GM19043 (cell line): ENCODE results near the gene NOLC1.
"Not testable (repeated sequence)": the region's sequence is repeated elsewhere in the genome, so short reads cannot be mapped to it uniquely, and the experiment has no call there.

ENCODE experiments used
- ATAC-seq: cut with Tn5 transposase; IDR thresholded peaks from one replicate; pipeline ENCODE4 v1.9.1; 2021; ENCODE audit warnings: low read depth; ENCODE audit not compliant: unreplicated experiment

Gene NOLC1

DNA sequence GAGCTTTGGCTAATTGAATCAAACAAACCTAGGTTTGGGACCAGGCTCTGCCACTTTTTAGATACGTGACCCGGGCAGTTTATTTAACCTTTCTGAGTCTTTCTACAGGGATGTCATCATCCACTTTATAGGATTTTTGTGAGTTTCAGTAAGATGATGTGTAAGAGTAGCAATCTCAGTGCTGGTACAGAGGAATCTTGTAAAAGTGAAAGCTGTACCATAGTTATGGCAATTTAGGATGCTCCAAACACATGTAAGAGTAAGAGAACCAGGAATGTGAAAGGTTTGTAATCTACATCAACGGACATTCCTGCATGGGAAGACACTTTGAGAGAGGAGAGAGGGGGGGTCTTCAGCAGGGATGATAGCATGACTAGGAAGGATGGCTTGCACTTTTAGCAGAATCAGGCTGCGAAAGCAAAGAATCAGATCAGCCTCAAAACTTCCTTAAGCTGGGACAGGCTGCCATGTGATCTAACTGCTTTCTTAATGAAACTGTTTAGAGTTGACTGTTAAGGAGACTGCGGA, 968 bp downstream of the NOLC1 start:
- no peak for ATAC-seq

- no peak for ATAC-seq
Measured at GRCh38 chr10:102154466-102155116, 2.4 kb downstream of the NOLC1 start.

DNA sequence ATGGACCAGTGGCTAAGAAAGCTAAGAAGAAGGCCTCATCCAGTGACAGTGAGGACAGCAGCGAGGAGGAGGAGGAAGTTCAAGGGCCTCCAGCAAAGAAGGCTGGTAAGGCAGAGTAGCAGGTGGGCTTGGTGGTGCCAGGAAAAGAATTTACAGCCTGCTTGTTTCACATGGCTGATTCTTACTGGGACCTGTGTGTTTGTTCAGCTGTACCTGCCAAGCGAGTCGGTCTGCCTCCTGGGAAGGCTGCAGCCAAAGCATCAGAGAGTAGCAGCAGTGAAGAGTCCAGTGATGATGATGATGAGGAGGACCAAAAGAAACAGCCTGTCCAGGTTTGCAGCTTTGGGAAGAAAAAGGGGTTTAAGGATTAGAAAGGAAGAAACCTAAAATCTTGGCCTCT, 5.0 kb downstream of the NOLC1 start:
- ATAC-seq, result no peak

DNA sequence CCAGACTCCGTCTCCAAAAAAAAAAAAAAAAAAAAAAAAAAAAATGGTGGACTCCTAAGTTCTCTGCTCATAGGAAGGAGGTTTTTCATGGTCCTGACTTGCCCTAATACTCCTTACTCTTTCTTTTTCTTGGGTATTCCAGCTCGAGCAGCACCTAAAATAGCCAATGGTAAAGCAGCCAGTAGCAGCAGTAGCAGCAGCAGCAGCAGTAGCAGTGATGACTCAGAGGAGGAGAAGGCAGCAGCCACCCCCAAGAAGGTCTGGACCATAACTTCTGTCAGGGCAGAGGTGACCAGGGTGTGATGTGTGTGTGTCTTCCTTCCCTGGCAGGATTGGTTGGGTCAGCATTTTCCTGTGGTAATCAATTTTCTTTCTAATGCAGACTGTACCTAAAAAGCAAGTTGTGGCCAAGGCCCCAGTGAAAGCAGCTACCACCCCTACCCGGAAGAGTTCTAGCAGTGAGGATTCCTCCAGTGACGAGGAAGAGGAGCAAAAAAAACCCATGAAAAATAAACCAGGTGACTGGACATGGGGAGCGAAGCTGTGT, 6.9 kb downstream of the NOLC1 start:
- ATAC-seq, result no peak

DNA sequence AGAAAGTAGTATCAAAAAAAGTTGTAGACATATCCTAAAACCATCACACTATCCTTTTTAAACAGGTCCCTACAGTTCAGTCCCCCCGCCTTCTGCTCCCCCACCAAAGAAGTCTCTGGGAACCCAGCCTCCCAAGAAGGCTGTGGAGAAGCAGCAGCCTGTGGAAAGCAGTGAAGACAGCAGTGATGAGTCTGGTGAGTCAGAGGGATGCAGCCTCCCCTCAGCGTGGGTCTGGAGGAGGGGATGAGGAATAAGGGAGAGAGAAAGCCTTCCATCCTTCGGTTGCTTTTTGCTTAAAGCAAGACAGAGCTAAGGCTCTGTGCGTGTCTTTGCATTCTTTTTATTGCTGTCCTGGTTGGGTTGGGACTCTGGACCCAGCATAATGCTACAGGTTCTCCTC, 7.6 kb downstream of the NOLC1 start:
- no peak for ATAC-seq

DNA sequence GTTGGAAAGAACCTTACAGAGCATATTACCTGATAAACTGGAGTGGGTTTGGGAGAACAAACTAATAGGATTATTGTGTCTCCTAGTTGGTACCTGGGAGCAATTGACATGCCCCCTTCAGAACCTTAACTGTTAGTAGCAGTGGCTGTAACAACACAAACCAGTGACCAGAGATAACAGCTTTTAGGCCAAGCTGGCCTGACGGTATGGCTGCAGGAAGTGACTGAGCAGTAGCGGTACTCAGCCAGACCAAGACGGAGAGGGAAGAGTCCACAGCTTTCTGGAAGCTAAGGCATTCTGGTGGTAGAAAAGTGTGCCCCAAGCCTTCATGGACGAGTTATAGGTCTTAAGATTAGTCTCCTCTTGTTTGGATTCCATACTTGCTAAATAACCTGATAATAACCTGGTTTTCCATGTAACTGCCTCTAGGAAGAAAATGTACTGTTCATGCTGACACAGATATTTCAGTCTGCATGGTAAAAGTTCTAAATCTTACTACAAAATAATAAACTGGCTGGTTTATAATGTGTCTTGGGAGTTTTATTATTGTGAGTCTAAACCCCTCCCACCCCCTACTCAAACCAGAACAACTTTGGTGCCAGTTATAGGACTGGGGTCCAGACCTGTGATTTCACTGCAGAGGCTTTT, 11.3 kb downstream of the NOLC1 start:
- ATAC-seq, result no peak

- no peak for ATAC-seq
Measured at GRCh38 chr10:102167861-102168260, 15.7 kb downstream of the NOLC1 start.

- ATAC-seq, result no peak
Measured at GRCh38 chr10:102170602-102171001, 18.4 kb downstream of the NOLC1 start.

- ATAC-seq, result no peak
Measured at GRCh38 chr10:102172288-102172687, 20.1 kb downstream of the NOLC1 start.

DNA sequence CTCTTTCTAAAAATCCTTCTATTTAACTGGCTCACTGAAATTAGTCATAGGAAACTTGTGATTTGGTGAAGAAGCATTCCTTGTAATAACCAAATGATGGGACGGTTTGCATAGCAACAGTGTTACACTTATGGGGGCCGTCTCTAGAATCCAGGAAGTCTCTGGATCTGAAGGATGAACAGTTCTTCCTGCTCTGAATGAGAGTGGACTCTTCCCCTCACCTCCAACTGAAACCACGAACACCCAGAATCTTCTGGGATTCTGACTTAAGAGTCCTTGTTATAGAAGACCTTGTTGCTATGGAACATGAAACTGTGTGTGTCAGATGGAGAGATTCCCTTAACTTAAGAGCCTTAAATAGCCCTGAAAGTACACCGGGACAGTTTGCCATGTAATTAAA, 23.2 kb downstream of the NOLC1 start:
- ATAC-seq, result no peak

GRCh38 chr10:102184606-102185005, 32.4 kb downstream of the NOLC1 start:
- no peak for ATAC-seq

DNA sequence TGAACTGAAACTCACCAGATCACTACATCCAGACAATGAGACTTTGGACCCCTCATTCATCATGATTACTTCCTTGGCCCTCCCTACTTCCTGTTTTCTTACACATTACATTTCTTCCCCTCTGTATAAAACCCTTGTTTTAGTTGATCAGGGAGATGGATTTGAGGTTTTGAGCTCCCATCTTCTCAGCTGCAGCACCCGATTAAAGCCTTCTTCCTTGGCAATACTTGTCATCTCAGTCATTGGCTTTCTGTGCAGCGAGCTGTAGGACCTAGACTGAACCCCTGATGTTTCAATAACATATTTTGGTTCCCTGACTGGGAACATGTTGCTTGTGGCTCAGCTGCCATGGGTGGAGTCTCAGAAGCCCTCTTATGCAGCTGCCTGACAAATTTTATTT, 33.1 kb downstream of the NOLC1 start:
- no peak for ATAC-seq

- no peak for ATAC-seq
Measured at GRCh38 chr10:102185811-102186527, 33.8 kb downstream of the NOLC1 start.

- ATAC-seq, result no peak
Measured at GRCh38 chr10:102188298-102188940, 36.2 kb downstream of the NOLC1 start.

- ATAC-seq, result not testable (repeated sequence)
Measured at GRCh38 chr10:102188941-102189898, 37.0 kb downstream of the NOLC1 start.

- ATAC-seq, result no peak
Measured at GRCh38 chr10:102191956-102192355, 39.8 kb downstream of the NOLC1 start.

GRCh38 chr10:102195296-102195870, 43.2 kb downstream of the NOLC1 start:
- ATAC-seq, result no peak

GRCh38 chr10:102196893-102197292, 44.7 kb downstream of the NOLC1 start:
- ATAC-seq, result no peak

DNA sequence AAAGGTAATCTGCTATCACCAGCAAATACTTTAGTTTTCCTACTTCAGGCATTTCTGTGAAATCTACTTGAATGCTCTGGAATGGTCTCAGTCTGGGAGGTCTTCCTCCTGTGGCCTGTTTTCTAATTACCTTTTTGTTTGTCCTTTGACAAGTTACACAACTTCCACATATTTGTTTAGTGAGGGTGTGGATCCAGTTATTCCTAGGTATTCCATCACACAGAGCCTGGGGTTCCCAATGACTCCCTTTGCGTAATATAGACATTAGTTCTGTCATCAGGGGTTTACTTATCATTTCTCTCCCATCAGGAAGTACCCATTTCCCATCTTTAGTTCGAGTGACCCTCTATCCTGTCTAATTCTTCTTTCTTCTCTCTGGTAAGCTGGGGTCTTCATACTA, 45.8 kb downstream of the NOLC1 start:
- ATAC-seq, result no peak
